MM.1S (cell line): ENCODE data around the gene BRF1.

Experiments used
- EZH2 ChIP-seq: fragments of 300-600 bp; sonication (generic); optimal IDR thresholded peaks from 2 replicates; pipeline ENCODE3; 2017; ENCODE audit warnings: low read depth, mild to moderate bottlenecking, antibody characterized with exemption, low read length, mixed read lengths
- EZH2phosphoT487 ChIP-seq: fragments of 300-600 bp; sonication (generic); IDR thresholded peaks from 2 replicates; pipeline ENCODE4 v1.6.1; 2018; ENCODE audit warnings: antibody characterized with exemption, low read length
- TF ChIP-seq, protein P1 (sequence below): fragments of 300-600 bp; sonication (generic); IDR thresholded peaks from 2 replicates; pipeline ENCODE4 v1.5.1; 2016; ENCODE audit warnings: antibody characterized with exemption, low read length, mixed read lengths

DNA sequence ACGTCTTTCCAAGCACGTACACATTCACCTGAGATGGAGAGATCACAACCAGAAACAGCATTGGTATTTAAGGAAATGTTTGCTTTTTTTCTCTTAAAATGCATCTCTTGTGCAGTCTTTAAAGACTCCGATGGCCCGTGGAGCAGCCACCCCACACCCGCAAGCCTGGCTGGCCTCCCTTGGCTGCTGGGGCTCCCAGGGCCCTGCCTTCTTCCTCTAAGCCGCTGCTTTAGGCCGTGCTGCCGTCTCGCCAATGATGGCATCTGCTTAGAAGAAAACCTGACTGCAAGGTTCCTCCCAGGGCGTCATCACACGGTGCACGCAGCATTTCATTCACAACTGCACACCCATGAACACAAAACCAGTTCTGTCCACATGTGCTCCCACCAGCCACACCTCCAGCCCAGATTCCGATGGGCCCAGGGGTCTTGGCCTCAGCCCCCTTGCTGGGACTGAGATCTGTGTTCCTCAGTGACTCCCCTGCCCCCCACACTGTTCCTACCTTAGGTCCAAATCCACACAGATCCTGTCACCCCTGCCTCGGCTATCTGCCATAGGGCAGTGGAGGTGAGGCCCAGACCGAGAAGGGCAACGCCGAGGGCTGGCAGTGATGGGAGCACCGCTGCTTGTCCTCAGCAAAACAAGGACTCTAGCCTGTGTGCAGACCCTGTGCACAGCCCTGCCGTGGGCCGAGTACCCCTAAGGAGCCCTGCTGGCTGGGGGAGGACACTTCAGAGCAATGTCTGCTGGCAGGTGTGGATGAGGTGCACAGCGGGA lies 48.1 kb downstream of the BRF1 start:
- TF ChIP-seq, protein P1, sequence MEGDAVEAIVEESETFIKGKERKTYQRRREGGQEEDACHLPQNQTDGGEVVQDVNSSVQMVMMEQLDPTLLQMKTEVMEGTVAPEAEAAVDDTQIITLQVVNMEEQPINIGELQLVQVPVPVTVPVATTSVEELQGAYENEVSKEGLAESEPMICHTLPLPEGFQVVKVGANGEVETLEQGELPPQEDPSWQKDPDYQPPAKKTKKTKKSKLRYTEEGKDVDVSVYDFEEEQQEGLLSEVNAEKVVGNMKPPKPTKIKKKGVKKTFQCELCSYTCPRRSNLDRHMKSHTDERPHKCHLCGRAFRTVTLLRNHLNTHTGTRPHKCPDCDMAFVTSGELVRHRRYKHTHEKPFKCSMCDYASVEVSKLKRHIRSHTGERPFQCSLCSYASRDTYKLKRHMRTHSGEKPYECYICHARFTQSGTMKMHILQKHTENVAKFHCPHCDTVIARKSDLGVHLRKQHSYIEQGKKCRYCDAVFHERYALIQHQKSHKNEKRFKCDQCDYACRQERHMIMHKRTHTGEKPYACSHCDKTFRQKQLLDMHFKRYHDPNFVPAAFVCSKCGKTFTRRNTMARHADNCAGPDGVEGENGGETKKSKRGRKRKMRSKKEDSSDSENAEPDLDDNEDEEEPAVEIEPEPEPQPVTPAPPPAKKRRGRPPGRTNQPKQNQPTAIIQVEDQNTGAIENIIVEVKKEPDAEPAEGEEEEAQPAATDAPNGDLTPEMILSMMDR: no peak
- TF ChIP-seq EZH2 (no peak), EZH2phosphoT487 (no peak)
